Peyer's patch (tissue), 4 donors: ENCODE results near the gene PLEKHG1. TPM values are rescaled to one million over a fixed set of nuclear protein-coding genes. Genes with fewer than 3 reads are reported as not detected.

Experiments
- DNase-seq, 3 donors: peaks; one replicate each; pipeline ENCODE4 v3.0.0-alpha.2; 2017 to 2019
- H3K27ac ChIP-seq, 4 donors: fragments of 200-600 bp; sonication (generic); one replicate each; pipeline ENCODE4 v1.5.1; 2016 to 2019
- H3K27me3 ChIP-seq, 2 donors: fragments of 200-600 bp; sonication (generic); one replicate each; pipeline ENCODE4 v1.5.1; 2019
- H3K36me3 ChIP-seq, 3 donors: fragments of 200-600 bp; sonication (generic); one replicate each; pipeline ENCODE4 v1.5.1; 2016 to 2019
- H3K4me1 ChIP-seq, 4 donors: fragments of 200-600 bp; sonication (generic); one replicate each; pipeline ENCODE4 v1.5.1; 2016 to 2019
- H3K4me3 ChIP-seq, 4 donors: fragments of 200-600 bp; sonication (generic); 1 replicate in 3 of 4; 2 replicates in 1 of 4; pipeline ENCODE4 v1.5.1; 2016 to 2019; ENCODE audit warnings: mild to moderate bottlenecking in 1 of 4
- H3K9me3 ChIP-seq, 4 donors: fragments of 200-600 bp; sonication (generic); one replicate each; pipeline ENCODE4 v1.5.1; 2016 to 2019; ENCODE audit warnings: mild to moderate bottlenecking in 1 of 4
- CTCF ChIP-seq, 6 experiments: fragments of 450-650 bp in 4 of 6; fragments of 200-600 bp in 2 of 6; sonication (generic) in 1 of 6; IDR thresholded peaks; one replicate each; pipeline ENCODE4 v1.5.1; 2017 to 2019; ENCODE audit warnings: antibody characterized with exemption in 6 of 6, mild to moderate bottlenecking in 3 of 6, moderate library complexity in 1 of 6
- POLR2A ChIP-seq, 2 donors: fragments of 450-650 bp; IDR thresholded peaks; one replicate each; pipeline ENCODE4 v1.5.1; 2017; ENCODE audit warnings: antibody characterized with exemption in 2 of 2, mild to moderate bottlenecking in 2 of 2, moderate library complexity in 2 of 2
- total RNA-seq, 4 donors: library from RNA; depleted of rRNA; stranded (reverse); fragments of >200 nt; gene quantifications; one replicate each; pipeline ENCODE4 v1.1.0, GENCODE V29; 2016

Gene PLEKHG1
- total RNA-seq, 4 donors from 2014 or later = 52.2 to 281 (median 64.6) TPM

GRCh38 chr6:150573041-150573681 lies 26.5 kb upstream of the PLEKHG1 start:
- no peaks in the 10 kb centered on the region for H3K9me3 ChIP-seq
- H3K4me3 ChIP-seq = no peak overlapping the region
- no peaks in the 10 kb centered on the region for H3K4me1 ChIP-seq
- no peaks in the 10 kb centered on the region for H3K27me3 ChIP-seq
- no peak overlapping the region for H3K27ac ChIP-seq
- H3K36me3 ChIP-seq = no peaks in the 10 kb centered on the region
- peak in 2 of 3 donors; percentile 55 to 64 for DNase-seq
- TF ChIP-seq CTCF (IDR thresholded peaks at IDR 0.05) (no peak), POLR2A (IDR thresholded peaks at IDR 0.05) (no peak)

- no peak for DNase-seq
- H3K36me3 ChIP-seq = no peaks in the 10 kb centered on the region
- TF ChIP-seq CTCF (IDR thresholded peaks at IDR 0.05) (no peak), POLR2A (IDR thresholded peaks at IDR 0.05) (no peak)
- H3K27ac ChIP-seq = no peak overlapping the region
- no peaks in the 10 kb centered on the region for H3K27me3 ChIP-seq
- H3K4me1 ChIP-seq = no peaks in the 10 kb centered on the region
- H3K9me3 ChIP-seq = no peaks in the 10 kb centered on the region
- H3K4me3 ChIP-seq = no peak overlapping the region
Observed at GRCh38 chr6:150575836-150576235, 23.8 kb upstream of the PLEKHG1 start.

GRCh38 chr6:150576651-150577226 lies 22.9 kb upstream of the PLEKHG1 start:
- H3K36me3 ChIP-seq = no peaks in the 10 kb centered on the region
- no peak overlapping the region for H3K27ac ChIP-seq
- no peak for DNase-seq
- H3K4me3 ChIP-seq = no peak overlapping the region
- H3K9me3 ChIP-seq = no peaks in the 10 kb centered on the region
- H3K27me3 ChIP-seq = no peaks in the 10 kb centered on the region
- H3K4me1 ChIP-seq = no peaks in the 10 kb centered on the region
- TF ChIP-seq POLR2A (IDR thresholded peaks at IDR 0.05) (no peak), CTCF (IDR thresholded peaks at IDR 0.05) (no peak)

GRCh38 chr6:150579611-150580010 lies 20.1 kb upstream of the PLEKHG1 start:
- DNase-seq = no peak
- no peaks in the 10 kb centered on the region for H3K9me3 ChIP-seq
- H3K36me3 ChIP-seq = no peaks in the 10 kb centered on the region
- no peak for TF ChIP-seq POLR2A (IDR thresholded peaks at IDR 0.05)
- no peak for TF ChIP-seq CTCF (IDR thresholded peaks at IDR 0.05)
- no peak overlapping the region for H3K4me3 ChIP-seq
- no peaks in the 10 kb centered on the region for H3K27me3 ChIP-seq
- no peak overlapping the region for H3K27ac ChIP-seq
- no peaks in the 10 kb centered on the region for H3K4me1 ChIP-seq

GRCh38 chr6:150580489-150580888 lies 19.2 kb upstream of the PLEKHG1 start:
- Histone ChIP-seq H3K27ac (no peak overlapping the region), H3K9me3 (no peaks in the 10 kb centered on the region), H3K4me1 (no peaks in the 10 kb centered on the region)

More at GRCh38 chr6:150580489-150580888, 19.2 kb upstream of the PLEKHG1 start:
- no peaks in the 10 kb centered on the region for H3K27me3 ChIP-seq
- no peaks in the 10 kb centered on the region for H3K36me3 ChIP-seq
- no peak overlapping the region for H3K4me3 ChIP-seq
- TF ChIP-seq POLR2A (IDR thresholded peaks at IDR 0.05) (no peak), CTCF (IDR thresholded peaks at IDR 0.05) (no peak)
- DNase-seq = no peak
